Measurements from ENCODE around the gene SGSM1.

- TF ChIP-seq CTCF (IDR thresholded peaks at IDR 0.05) (no peak), ZFX (IDR thresholded peaks at IDR 0.05; ENCODE audit: borderline replicate concordance) (no peak)
Measured at GRCh38 chr22:24962835-24963234, 156.8 kb downstream of the SGSM1 start.
